Activated CD4-positive, alpha-beta T cell treated with anti-CD3 and anti-CD28 coated beads, Interleukin-2, amount 10 ng/mL, durations not matched to agents 7 days and 5 days (primary cell): ENCODE results near the gene DPYSL3. TPM values are rescaled to one million over a fixed set of nuclear protein-coding genes. Genes with fewer than 3 reads are reported as not detected.
"Not testable (repeated sequence)": the region's sequence is repeated elsewhere in the genome, so short reads cannot be mapped to it uniquely, and the experiment has no call there.

Source experiments
- CTCF ChIA-PET: fragments of 350-600 bp; sonication (Branson Sonifier 250); formaldehyde crosslinking; loops from one replicate; lab custom pipeline; 2021; ENCODE audit warnings: antibody characterized with exemption; lab: Charles Lee
- POLR2A ChIA-PET: fragments of 350-600 bp; sonication (Branson Sonifier 250); formaldehyde crosslinking; loops from one replicate; lab custom pipeline; 2021; ENCODE audit warnings: antibody characterized with exemption; lab: Charles Lee
- DNase-seq: peaks from one replicate; pipeline ENCODE4 v3.0.0-alpha.2; 2020
- H3K27ac Mint-ChIP-seq: one replicate; pipeline ENCODE4 v1.8.0; 2021; ENCODE audit warnings: mild to moderate bottlenecking, moderate library complexity, mixed read lengths
- H3K27me3 Mint-ChIP-seq: one replicate; pipeline ENCODE4 v1.8.0; 2021; ENCODE audit warnings: mixed read lengths
- H3K36me3 Mint-ChIP-seq: one replicate; pipeline ENCODE4 v1.8.0; 2021; ENCODE audit warnings: low read depth, mixed read lengths
- H3K4me1 Mint-ChIP-seq: one replicate; pipeline ENCODE4 v1.8.0; 2021; ENCODE audit warnings: mixed read lengths
- H3K4me3 Mint-ChIP-seq: one replicate; pipeline ENCODE4 v1.8.0; 2021; ENCODE audit warnings: mild to moderate bottlenecking, moderate library complexity, mixed read lengths
- H3K9me3 Mint-ChIP-seq: one replicate; pipeline ENCODE4 v1.8.0; 2021; ENCODE audit warnings: mixed read lengths
- total RNA-seq, 2 experiments: library from RNA; stranded (reverse); gene quantifications; one replicate each; pipeline ENCODE4 v1.2.3, GENCODE V29; 2021

DPYSL3 gene
- total RNA-seq: not detected

DNA sequence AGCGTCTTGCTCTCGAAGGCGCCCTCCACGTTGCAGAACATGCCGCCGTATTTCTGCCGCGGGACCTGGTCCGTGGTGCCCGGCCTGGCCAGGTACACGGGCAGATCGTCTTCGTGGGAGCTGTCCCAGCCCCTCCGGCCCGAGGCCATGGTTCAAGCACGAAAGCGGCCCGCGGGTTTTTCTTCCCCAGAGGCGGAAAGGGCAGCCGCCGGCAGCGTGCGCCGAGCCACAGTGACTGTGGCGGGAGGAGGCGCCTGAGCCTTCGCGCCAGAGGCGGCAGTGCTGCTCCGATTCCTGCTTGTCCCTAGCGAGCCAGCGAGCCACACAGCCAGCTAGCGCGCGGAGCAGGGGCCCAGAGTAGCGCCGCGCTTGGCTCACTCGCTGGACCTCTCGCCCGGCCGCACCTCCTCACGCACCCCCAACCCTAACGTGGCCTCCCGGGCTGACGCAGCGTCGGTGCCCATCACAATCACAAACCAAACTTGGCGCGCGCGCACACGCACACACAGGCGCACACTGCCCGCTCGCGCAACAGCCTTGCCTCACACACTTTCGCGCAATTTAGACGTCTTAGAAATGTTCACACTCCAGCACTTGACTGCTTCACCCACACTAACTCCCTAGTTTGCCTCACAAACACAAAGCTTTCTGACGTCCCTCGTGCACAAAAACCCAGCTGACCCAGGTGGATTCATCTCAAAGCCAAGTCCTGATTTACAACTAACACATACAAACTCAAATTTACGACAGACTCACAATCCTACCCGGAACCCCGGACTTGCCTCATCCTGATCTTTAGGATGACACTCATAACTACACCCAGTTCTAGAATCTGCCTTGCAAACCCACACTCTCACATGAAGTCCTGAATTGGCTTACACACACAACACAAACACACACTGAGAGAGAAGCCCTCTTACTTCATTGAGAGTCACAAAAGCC is at the start of gene DPYSL3:
TSS of gene DPYSL3 (minus strand) at position 359 of the 942 bp plus-strand sequence. CDS start at position 149, 210 bp downstream.
- H3K4me3 Mint-ChIP-seq: no peak within 1 kb of the TSS
- peaks cover 27% of the 10 kb centered on the region for H3K27me3 Mint-ChIP-seq
- no peak within 1 kb of the TSS for H3K27ac Mint-ChIP-seq
- POLR2A ChIA-PET: no interaction called here
- DNase-seq: no peak
- H3K9me3 Mint-ChIP-seq: no peaks in the 10 kb centered on the region
- H3K36me3 Mint-ChIP-seq: no peaks in the 10 kb centered on the region
- CTCF ChIA-PET: interaction anchor here (0.7 kb wide), 1 partner anchor 158 kb away, joined by 4 read pairs; no protein-coding TSS in a partner anchor
- peaks cover 5% of the 10 kb centered on the region for H3K4me1 Mint-ChIP-seq

- Mint-ChIP-seq H3K36me3 (no peaks in the 10 kb centered on the region), H3K4me3 (no peak overlapping the region), H3K4me1 (no peaks in the 10 kb centered on the region), H3K27me3 (no peaks in the 10 kb centered on the region), H3K9me3 (no peaks in the 10 kb centered on the region), H3K27ac (no peak overlapping the region)
- POLR2A ChIA-PET: no interaction called here
- no peak for DNase-seq
- CTCF ChIA-PET: no interaction called here
Measured at GRCh38 chr5:147558826-147559225, 49.0 kb upstream of the DPYSL3 start.

DNA sequence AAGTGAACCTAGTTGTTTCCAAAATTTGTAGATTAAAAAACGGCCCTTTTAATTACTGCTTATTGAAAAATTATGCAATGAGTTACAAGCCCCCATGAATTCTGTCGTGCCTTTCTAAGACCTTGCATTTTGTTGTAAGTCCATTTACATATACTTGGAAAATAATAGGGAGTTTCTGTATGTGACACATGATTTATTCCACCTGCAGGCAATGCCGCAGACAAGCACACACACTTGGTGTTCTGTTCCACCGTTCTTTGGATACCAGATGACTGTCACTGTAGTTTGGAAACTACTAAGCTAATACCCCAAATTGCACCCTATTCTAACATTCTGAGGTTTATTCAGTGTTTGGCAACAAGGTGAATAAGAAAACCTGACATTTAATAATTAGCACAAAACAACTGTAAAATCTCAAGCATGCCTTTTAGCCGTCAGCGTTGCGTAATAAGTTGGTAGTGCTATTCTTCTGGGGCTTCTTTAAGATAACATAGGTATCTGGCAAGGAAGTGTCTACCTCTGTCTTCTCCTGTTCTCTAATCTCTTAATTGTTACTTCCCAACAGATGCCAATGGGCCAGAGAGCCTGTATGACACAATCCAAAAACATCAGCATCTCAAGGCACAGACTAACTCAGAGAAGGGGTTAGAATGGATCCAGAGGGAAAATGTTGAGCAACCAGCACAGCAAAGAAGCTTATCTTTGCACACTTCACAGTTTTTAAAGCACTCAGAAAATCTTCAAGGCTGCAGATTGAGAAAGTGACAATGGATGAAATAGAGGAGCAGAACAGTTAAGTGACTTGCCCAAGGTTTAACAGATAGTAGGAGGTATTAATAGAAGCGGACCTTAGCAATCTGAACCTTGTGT is 48.2 kb upstream of the DPYSL3 start:
- Mint-ChIP-seq H3K4me1 (no peaks in the 10 kb centered on the region), H3K4me3 (no peak overlapping the region), H3K27ac (no peak overlapping the region), H3K9me3 (no peaks in the 10 kb centered on the region), H3K36me3 (no peaks in the 10 kb centered on the region), H3K27me3 (no peaks in the 10 kb centered on the region)
- ChIA-PET CTCF (no interaction called here), POLR2A (no interaction called here)
- DNase-seq: no peak

DNA sequence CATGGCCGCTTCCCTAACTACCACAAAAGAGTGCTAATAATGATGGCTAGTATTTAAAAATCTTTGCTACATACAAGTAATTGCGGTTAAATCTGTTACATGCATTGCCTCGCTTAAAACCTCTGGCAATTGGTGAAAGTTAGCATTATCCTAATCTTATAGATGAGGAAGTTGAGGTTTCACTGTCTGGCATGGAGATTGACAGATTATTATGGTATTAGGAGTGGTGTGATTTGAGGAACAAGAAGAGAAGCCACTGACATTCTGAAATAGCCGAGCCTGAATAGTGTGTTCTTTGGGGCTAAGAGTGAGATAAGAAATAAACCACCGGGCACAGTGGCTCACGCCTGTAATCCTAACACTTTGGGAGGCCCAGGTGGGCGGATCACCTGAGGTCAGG is 45.3 kb upstream of the DPYSL3 start:
- H3K36me3 Mint-ChIP-seq: no peaks in the 10 kb centered on the region
- H3K27ac Mint-ChIP-seq: no peak overlapping the region
- CTCF ChIA-PET: no interaction called here
- H3K4me3 Mint-ChIP-seq: no peak overlapping the region
- no peaks in the 10 kb centered on the region for H3K4me1 Mint-ChIP-seq
- no peak for DNase-seq
- POLR2A ChIA-PET: no interaction called here
- no peaks in the 10 kb centered on the region for H3K9me3 Mint-ChIP-seq
- no peaks in the 10 kb centered on the region for H3K27me3 Mint-ChIP-seq

DNA sequence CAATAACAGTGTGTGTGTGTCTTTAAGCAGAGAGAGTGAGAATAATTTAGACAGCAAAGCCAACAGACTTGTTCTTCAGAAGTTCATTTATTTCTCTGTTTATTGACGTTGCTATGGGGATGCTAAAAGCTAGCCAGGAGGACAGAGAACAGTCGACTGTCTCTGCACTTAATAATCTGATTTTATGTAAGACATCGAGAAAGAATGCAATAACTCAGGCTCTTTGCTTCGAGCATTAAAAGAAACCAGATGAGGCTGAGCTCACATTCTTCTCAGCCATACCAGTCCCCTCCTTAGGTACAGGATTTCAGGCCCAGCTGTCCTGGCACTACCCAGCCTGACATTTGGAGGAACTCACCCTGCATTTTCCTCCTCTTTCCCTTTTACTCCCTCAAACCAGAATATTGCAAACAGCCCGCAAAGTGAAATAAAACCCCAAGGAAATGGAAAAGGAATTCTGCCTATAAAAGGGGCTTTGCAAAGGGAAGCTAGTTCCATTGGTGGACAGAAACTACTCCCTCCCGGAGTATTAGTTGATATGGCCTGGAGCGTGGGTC is 44.5 kb upstream of the DPYSL3 start:
- no peak overlapping the region for H3K27ac Mint-ChIP-seq
- ChIA-PET POLR2A (no interaction called here), CTCF (no interaction called here)
- no peaks in the 10 kb centered on the region for H3K27me3 Mint-ChIP-seq
- no peak overlapping the region for H3K4me3 Mint-ChIP-seq
- H3K9me3 Mint-ChIP-seq: peaks cover 2% of the 10 kb centered on the region
- no peaks in the 10 kb centered on the region for H3K4me1 Mint-ChIP-seq
- H3K36me3 Mint-ChIP-seq: no peaks in the 10 kb centered on the region
- DNase-seq: no peak

- POLR2A ChIA-PET, CTCF ChIA-PET, H3K4me1 Mint-ChIP-seq, H3K36me3 Mint-ChIP-seq, H3K9me3 Mint-ChIP-seq, H3K27me3 Mint-ChIP-seq, DNase-seq, H3K4me3 Mint-ChIP-seq, H3K27ac Mint-ChIP-seq: not testable (repeated sequence)
Measured at GRCh38 chr5:147553817-147554216, 43.9 kb upstream of the DPYSL3 start.

- H3K9me3 Mint-ChIP-seq: peaks cover 2% of the 10 kb centered on the region
Measured at GRCh38 chr5:147552897-147553296, 43.0 kb upstream of the DPYSL3 start.

GRCh38 chr5:147551677-147552076 is 41.8 kb upstream of the DPYSL3 start:
- Mint-ChIP-seq H3K27me3 (no peaks in the 10 kb centered on the region), H3K9me3 (peaks cover 2% of the 10 kb centered on the region), H3K27ac (no peak overlapping the region), H3K36me3 (no peaks in the 10 kb centered on the region), H3K4me1 (no peaks in the 10 kb centered on the region), H3K4me3 (no peak overlapping the region)
- POLR2A ChIA-PET: no interaction called here
- no peak for DNase-seq
- CTCF ChIA-PET: no interaction called here

More at GRCh38 chr5:147552897-147553296, 43.0 kb upstream of the DPYSL3 start:
- DNase-seq: no peak
- ChIA-PET CTCF (no interaction called here), POLR2A (no interaction called here)
- Mint-ChIP-seq H3K27ac (no peak overlapping the region), H3K27me3 (no peaks in the 10 kb centered on the region), H3K36me3 (no peaks in the 10 kb centered on the region), H3K4me1 (no peaks in the 10 kb centered on the region), H3K4me3 (no peak overlapping the region)

DNA sequence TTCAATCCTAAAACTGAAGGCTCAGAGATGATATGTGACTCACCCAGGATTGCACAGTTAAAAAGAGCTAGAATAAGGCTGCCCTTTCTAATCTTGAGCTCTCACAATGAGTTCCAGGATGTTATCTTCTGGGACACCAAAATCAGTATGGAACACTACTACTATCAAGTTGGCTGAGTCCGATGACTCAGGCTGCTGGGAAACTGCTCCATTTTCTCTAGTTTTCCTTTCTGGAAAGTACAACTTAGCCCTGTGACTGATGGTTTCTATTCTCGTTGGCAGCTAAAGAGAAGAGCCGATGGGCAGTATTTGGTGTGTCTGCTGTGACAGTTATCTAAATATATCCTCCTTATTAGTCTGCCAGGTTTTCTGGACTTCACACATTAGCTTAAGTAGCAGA is 37.9 kb upstream of the DPYSL3 start:
- Mint-ChIP-seq H3K27me3 (no peaks in the 10 kb centered on the region), H3K4me3 (no peak overlapping the region), H3K27ac (no peak overlapping the region), H3K36me3 (no peaks in the 10 kb centered on the region), H3K9me3 (peaks cover 2% of the 10 kb centered on the region), H3K4me1 (no peaks in the 10 kb centered on the region)
- DNase-seq: no peak
- ChIA-PET CTCF (no interaction called here), POLR2A (no interaction called here)

- CTCF ChIA-PET: no interaction called here
- H3K9me3 Mint-ChIP-seq: no peaks in the 10 kb centered on the region
- H3K4me1 Mint-ChIP-seq: no peaks in the 10 kb centered on the region
- H3K36me3 Mint-ChIP-seq: no peaks in the 10 kb centered on the region
- H3K4me3 Mint-ChIP-seq: no peak overlapping the region
- no peak for DNase-seq
- H3K27me3 Mint-ChIP-seq: no peaks in the 10 kb centered on the region
- H3K27ac Mint-ChIP-seq: no peak overlapping the region
- POLR2A ChIA-PET: no interaction called here
Measured at GRCh38 chr5:147544556-147544955, 34.7 kb upstream of the DPYSL3 start.

- H3K9me3 Mint-ChIP-seq: no peaks in the 10 kb centered on the region
- H3K27ac Mint-ChIP-seq: no peak overlapping the region
- no peak for DNase-seq
- no peaks in the 10 kb centered on the region for H3K36me3 Mint-ChIP-seq
- ChIA-PET POLR2A (no interaction called here), CTCF (no interaction called here)
- H3K27me3 Mint-ChIP-seq: no peaks in the 10 kb centered on the region
- no peaks in the 10 kb centered on the region for H3K4me1 Mint-ChIP-seq
- no peak overlapping the region for H3K4me3 Mint-ChIP-seq
Measured at GRCh38 chr5:147539053-147539452, 29.2 kb upstream of the DPYSL3 start.

DNA sequence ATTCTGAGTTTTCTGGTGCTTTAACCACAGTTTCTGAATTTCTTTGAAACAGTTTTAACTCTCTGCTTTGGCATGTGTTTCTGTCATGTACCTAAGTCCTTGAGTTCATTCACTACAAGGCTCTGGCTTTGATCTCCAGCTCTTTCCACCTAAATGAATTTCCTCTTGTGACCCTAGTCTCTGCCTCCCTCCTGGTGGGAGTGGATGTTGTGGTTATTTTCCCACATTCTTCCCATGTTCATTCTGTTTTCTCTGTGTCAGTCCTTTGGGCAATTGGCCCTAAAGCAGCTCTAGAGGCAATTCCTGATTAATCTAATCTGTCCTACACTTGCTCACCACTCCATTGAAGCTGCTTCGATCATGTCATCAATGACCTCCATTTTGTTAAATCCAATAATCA is 28.4 kb upstream of the DPYSL3 start:
- H3K4me1 Mint-ChIP-seq: no peaks in the 10 kb centered on the region
- H3K27me3 Mint-ChIP-seq: no peaks in the 10 kb centered on the region
- H3K27ac Mint-ChIP-seq: no peak overlapping the region
- no peak for DNase-seq
- no peak overlapping the region for H3K4me3 Mint-ChIP-seq
- H3K9me3 Mint-ChIP-seq: no peaks in the 10 kb centered on the region
- ChIA-PET POLR2A (no interaction called here), CTCF (no interaction called here)
- H3K36me3 Mint-ChIP-seq: no peaks in the 10 kb centered on the region
